Activated CD4-positive, CD25-positive, alpha-beta regulatory T cell treated with anti-CD3 and anti-CD28 coated beads, Interleukin-2, amount 50 U/mL, for 24 hours (primary cell): Measurements from ENCODE around the gene GMDS.

Experiments
- ATAC-seq, 2 donors: fragments of 150-1000 bp; cut with Tn5 transposase; one replicate each; pipeline ENCODE4 v1.10.0; 2021; ENCODE audit warnings: mild to moderate bottlenecking in 1 of 2, moderate library complexity in 1 of 2

Gene GMDS

DNA sequence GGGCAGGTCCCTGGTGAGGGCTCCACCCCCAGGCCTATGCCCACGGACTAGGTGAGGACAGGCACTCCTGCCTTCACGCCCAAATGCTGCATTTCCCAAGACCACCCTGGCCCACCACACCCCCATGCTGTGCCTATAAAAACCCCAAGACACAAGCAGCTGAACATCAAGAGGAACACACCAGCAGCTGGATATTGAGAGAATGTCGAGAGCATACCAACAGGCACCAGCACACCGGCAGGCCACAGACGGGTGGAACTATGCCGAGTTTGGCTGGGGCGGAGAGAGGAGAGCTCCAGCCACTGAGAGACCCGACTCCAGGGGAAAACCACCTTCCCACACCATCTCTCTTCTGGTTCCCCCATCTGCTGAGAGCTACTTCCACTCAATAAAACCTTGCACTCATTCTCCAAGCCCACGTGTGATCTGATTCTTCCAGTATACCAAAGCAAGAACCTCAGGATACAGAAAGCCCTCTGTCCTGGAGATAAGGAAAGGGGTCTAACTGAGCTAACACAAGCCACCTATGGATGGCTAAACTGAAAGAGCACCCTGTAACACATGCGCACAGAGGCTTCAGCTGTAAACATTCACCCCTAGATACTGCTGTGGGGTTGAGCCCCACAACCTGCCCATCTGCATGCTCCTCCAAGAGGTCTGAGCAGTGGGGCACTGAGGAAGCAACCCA lies 319.5 kb downstream of the GMDS start:
- no peak for ATAC-seq

DNA sequence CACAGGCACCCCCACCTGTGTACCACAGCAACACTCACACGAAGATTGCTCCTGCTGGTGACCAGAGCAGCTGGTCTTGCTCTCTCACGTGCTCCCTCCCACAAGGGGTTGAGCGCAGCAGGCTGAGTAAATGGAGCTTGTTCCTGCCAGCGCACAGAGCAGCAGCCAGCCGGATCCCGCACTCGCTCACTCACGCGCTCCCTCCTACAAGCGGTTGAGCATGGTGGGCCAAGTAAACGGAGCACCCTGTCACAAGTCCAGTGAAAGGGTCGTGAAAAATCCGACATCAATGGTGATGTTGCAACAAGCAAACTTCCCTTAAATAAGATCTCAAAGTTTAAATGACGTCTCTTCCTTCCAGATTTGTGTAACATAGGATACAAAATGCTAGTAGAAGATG lies 322.0 kb downstream of the GMDS start:
- ATAC-seq = no peak

DNA sequence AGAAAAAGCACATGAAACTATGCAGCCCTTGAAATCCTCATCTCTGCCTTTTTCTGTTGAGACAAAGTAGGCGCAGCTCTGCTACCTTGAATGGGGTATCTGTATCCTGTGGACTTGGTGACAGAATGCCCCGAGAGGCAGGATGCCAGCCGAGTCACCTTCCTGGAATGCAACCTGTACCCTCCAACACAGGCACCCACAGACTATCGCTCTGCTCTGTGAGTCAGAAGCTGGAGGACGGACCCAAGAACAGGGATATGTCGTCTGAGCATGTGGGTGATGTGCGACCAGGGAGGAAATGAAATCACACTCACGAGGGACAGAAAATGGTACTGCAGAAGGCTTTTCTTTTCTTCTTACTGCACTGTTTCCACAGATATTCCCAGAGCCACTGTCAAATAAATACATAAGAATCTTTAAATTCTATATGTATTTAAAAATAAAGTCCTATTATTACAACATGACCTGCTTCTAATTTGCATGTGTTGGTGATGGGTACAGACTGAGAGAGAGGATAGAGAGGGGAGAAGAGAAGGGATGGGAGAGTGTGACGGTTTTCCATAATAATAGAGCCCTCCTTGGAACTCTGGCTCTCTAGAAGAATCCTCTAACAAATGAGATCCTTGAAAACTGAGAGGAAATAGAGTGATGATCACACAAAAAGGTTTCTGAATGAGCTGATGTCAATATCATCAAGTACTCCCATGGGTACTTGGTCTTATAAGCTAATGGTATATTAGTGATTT lies 327.6 kb downstream of the GMDS start:
- peak; percentile 70 to 86 for ATAC-seq

DNA sequence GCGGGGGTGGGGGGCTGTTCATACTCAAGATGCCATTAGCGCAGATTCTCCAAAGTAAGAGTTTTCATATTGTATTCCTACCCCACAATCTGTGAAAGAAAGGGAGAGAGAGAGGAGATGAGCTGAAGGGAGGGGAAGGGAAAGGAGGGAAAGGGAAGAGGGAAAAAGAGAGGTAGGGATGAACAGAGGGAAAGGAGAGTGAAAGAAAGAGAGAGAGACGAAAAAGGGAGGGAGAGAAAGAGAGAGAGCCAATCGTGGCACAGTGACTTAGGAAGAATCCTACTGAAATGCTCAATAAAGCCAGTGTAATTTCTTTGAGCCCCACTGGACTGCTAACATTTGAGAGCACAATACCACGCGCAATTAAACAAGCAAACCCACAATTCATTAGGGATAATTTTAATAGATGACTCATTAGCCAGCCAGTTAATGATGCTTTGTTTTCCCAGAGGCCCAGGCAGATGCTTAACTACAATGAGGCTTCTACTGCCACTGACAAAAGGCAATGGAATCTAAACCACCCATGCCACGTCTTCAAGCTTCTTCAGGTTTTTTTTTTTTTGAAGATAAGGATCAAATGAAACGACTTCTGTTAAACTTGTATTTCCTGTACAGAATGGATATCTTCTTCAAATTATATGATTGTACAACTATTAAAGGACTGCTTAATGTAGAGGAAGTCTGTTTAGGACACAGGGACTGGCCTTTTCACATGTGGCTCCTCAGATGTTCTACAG lies 328.9 kb downstream of the GMDS start:
- no peak for ATAC-seq

DNA sequence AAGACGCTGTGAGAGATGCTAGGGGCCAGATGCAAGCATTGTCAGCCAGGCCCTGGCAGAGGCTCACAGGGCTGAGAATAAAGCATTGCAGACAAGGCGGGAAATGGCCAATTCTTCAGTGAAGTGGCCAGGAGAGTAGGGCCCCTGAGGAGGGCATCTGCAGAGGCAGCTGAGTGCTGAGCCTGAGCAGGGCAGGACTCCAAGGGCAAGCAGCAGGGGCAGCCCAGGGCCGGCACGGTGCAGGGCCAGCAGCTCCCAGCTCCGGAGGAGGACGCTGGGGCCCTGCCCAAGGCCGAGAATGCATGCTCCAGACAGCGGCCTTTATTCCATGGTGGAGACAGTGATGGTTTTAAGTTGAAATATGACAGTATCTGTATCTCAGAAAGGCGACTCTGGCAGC lies 330.2 kb downstream of the GMDS start:
- ATAC-seq = no peak

DNA sequence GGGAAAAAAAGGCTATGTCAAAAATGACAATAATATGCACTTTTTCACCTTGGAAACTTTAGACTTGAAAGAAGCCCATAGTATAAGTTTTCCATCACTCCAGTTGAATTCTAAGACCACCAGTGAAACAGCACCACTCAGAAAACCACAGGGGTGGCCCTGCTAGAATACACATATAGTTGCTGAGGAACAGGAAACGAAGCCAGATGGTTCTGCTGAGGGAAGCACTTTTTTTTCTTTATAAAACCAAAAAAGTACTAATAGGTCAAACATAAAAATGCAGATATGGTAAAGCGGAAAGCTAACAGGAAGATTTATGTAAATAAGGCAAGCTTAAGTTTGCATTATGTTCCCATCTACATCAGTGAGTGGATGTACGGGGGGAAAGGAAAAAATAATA lies 331.8 kb downstream of the GMDS start:
- no peak for ATAC-seq

DNA sequence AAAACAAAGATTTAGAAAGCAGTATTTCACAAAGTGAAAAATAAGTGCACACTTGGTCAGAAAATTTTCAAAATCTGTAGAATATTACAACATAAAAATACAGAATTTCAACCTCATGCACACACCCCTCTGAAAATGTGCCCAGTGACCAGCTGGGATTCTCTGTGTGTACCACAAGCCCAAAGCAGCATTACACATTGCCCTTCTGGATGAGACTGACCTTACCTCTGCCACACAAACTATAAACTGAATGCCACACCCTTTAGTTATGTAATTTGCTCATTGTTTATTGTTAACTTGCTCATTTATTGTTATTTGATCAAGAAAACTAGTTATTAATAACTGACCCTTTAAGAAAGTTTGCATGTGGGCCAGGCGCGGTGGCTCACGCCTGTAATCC lies 332.7 kb downstream of the GMDS start:
- ATAC-seq = no peak

DNA sequence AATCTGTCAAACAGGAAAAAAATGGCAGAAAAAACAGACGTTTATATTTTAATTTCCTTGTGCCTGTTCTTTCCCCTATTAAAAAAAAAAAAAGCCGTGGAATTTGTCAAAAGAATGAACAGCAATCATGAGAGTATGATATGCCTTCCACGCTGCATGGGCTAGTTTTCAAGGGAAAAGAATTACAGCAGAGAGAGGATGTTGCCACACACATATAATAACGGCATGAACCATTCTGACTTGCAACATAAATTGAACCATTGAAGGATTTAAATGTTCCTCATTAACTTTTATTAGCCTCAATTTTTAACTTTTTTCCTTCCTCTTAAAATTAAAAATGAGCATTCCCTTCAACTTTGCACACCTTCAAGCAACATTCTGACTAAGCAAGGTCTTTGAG lies 333.9 kb downstream of the GMDS start:
- ATAC-seq = no peak

DNA sequence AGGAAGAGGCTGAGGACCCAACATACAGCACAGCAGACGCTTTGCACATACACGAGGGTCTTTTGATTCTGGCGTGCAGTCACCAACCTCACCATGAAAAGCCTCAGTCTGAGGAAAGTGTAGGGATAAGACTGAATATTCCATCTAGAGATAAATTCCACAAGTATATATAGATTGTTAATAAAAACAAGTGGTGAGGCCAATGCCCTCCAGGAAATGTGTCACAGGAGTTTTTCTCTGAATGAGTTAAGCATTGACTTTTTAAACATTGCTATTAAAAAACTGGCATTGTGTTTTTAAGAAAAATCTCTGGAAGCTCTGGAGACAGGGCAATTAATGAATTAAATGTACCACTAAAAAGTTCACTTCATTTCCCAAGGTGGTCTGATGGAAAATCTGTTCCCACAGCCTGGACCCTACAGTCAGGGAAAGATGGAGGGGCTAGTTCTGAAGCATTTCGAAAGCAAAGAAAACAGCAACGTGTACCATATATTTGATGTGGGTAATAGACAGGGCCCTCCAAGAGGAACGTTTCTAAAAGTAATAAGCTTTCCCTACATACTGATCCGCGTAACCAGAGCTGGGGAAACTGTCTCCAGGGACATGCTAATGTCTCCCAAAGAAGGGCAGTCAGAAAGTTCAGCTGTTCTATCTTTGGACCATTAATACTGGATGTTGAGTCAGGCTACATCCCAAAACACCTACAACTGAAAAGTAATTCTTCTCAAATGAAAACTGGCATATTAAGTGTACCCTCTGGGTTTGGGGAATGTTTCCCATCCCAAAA lies 334.6 kb downstream of the GMDS start:
- no peak for ATAC-seq

DNA sequence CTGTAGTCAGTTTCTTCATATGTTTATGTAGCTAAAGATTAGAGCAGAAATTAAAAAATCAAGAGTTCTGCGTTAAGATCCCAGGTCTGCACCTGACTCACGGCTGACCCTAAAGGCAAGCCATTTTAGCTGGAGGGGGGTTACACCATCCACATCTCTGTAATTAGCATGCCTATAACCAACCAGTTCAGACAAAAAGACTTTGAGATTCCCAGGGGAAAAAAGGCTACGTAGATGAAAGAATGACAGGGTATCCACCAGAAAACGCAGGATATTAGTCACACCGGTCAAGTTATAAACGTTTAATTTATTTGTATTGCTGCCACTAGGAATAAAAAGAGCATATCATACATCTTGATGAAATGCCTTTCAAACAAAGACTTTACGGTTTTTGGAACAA lies 336.6 kb downstream of the GMDS start:
- no peak for ATAC-seq

DNA sequence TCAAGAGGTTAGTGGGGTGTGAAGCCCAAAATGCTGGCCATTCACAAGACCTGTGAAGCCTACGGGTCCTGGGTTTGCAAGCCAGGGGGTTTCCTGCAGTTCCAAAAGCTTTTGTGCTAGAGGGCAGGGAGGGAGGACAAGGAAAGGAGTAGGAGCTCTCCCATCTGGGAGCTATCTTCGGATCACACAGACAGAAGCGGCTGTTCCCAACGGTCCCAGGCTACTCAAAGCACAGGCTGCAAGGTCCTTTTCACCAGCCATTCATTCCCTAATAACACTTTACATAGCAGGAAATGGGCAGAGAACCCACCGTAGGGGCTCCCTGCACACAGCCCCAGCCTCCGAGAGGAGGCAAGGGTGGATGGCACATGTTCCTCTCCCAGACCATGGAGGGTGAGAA lies 338.8 kb downstream of the GMDS start:
- no peak for ATAC-seq

DNA sequence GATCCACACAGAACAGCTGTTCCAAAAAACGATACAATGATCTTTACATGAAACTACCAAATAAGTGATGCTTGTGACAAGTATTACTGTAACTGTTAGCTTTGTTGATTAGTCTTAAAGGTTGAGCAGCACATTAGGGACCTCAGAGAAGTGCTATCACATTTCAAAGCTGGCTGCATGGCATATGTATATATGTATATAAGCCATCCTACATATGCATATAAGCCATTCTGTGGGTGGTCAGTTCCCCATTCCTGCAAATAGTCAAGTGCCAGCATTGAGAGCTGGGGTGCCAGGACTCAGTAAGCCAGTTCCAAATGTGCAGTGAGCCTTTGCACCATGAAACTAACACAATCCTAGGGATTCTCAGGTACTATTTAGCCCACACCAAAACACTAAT lies 339.4 kb downstream of the GMDS start:
- ATAC-seq = no peak

DNA sequence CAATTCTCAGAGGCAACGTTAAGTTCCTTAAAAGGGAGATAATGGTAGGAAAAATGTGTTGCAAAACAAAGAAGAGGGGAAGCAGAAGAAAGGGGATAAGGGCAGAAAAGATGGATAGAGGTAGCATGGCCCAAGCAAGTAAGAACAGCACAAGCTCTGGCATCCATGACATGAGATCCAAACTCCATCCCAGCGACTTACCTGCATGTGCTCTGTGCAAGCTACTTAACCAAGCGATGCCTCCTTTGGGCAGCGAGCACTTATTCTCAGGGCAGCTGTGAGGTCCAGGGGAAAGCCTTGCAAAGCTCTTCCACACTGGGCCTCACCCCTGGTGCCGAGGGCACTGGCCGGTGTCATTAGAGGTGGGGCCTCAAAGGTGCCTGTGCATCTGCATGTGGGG lies 340.5 kb downstream of the GMDS start:
- ATAC-seq = no peak

DNA sequence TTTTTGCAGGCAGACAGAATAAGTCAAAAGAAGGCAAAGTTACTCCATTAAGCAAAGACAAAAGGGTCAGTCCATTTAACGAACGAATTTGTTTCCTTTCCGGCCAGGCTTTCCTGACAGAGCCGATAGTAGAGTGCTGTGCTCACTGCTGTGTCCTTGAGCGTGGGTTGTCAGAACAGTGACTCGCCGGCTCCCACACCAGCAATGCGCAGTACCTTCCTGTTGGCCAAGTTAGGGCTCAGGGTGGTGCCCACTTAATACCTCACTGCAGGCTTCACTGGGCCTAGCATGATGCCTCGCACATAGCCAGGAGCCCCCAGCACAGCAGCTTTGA lies 341.0 kb downstream of the GMDS start:
- no peak for ATAC-seq

DNA sequence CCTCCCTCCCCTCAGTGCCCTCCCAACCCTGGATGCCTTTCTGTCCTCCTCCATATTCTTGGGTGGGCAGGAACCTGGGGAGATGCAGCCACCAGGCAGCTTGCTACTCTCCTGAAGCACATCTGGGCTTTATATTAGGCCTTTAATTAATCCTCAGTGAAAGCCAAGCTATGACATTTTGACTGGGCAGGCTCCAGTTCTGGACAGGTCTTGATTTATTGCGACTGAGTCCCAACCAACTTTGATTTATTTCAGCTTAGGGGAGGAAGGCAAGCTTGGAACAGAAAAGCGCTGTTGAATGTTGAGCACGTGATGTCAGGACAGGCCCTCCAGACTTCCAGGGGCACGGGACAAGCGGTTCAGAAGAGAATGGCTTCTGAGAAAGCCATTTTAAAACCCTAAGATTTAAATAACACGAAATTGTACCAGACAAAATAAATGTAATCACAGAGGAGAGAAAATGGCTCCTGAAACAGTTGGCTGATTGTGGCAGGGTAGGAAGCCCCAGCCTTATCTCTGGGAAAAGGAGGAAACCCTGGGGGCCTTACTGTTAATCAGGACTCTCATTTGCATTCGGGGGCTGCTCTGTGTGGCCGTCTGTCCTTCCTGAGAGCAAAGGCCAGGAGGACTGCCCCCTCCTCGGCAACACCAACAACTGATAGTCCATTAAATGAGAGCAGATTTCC lies 341.5 kb downstream of the GMDS start:
- ATAC-seq = no peak

DNA sequence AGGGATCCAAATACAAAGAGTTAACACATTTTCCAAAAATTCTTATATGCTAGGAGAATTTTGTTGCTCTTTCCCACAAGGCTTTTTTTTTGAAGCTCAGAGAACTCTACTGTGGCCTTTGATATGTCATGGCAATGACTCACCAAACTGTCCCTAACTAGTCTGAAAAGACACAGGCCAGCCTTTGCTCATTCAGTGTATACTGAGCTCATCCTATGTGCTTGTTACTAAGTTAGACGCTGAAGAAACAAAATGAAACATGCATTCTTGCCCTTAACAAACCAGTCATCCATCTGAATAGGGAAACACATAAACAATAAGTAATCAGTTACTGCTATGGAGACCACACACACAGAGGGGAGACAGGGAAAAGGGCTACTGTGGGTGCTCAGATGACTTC lies 343.8 kb downstream of the GMDS start:
- peak; percentile 27 to 55 for ATAC-seq

DNA sequence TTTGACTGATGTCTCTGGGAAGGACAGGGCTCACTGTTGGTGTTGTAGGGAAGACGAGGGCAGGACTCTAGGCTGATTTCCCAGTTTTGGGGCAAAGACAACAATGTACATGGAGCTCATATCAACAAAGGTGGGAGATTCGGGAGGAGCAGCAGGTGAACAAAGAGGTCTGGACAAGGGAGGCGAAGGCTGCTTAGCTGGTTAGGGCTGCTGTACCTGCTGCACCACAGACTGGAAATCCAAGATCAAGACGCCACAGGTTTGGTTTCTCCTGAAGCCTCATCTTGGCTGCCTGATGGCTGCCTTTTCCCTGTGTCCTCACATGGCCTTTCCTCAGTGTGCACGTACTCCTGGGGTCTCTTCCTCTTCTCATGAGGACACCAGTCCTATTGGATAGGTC lies 348.5 kb downstream of the GMDS start:
- ATAC-seq = no peak

DNA sequence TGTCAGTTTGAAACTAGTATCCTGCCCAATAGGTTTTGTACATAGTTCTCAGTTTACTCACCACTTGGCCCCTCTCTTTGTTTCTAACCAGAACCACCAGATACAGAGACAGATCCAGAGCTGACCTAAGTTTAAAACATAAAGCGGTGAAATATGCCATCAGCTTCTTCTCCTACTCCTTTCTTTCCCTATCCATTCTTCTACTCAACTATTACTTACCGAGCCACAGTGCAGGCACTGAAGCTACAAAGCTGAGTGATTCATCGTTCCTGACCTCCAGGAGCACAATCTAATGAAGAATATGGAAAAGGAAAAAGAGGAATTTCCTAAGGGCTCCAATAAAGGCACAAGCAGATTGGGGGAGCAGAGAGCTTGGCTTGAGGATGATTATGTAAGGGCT lies 349.7 kb downstream of the GMDS start:
- ATAC-seq = no peak

DNA sequence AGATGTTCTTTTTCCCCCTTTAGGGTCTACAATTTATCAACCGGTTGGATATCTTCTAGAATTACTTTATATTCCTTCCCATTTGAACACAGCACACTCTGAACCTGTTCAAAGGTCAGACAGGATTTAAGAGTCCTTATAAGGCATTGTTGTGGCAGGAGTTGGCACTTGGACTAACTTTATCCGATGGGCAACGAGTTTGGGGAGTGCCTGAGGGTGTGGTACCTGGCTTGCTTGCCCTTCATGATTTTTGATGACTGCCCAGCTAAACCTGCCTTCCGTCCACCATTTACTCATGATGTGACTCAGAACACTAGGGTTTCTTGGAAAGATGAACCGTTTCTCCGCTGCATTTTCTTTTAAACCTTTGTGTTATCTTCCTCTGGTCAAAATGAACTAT lies 350.5 kb downstream of the GMDS start:
- no peak for ATAC-seq

DNA sequence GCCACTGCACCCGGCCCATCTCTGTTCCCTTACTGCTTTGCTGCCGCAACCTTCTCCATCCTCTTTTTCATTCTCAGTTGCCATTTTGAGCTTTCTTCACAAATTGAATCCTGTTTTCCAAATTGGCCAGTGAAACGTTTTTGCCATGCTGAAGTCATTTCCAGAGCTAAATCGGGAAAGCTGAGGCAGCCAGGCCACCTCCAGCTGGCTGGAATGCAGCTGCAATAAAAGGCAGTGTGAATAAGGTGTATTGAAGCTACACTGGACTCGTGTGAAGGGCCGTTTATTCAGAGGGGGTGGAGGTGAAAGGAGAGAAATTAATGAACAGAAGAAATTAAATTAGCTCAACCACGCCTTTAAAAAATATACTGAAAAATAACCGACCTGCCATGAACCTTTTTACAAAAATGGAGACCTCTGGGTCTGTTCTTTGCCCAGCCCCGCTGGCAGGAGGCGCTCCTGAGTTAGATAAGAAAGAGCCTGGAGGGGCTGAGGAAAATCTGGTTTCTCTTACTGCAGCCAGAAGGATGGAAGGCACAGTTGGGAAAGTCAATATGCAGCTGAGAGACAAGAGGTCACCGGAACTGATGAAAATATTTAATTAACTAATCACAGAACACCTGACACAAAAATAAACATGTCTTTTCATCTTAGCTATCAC lies 351.8 kb downstream of the GMDS start:
- no peak for ATAC-seq

DNA sequence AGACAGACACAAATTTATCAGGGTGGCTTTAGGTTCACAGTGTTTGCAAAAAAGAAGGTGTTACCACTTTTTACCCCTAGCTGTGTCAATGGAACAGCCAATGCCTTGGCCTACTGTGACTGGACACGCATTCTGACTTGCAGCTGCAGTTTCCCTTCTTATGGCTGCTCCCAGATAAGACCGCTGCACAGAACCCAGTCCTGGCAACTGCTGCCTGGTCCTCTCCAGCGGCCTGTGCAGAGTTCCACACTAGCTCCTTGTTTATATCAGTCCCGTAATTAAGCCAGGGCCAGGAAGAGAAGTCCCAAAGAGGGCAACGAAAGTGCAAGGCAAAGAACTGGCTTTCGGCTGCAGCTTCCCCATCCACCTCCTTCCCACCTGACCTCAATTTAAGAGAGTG lies 352.7 kb downstream of the GMDS start:
- ATAC-seq = no peak

DNA sequence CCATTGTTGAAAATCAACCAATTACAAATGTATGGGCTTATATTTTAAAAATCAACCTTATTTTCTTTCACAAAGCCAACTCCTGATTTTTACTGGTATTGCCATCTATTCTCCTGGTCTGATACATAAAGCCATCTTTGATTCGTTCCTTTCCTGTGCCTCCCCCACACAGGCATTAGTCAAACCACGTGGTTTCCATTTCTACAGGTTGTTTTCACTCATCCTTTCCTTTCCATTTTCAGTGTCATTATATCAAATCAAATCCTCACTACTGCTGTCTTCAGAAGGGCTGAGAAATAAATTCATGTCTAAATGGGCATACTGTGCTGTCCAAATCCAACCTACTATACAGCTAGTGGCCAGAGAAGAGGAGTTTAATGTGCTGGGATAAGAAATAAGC lies 354.4 kb downstream of the GMDS start:
- no peak for ATAC-seq
